GM12872 (cell line): ENCODE results near the gene PLCB2.

Experiments used
- CTCF ChIP-seq: IDR thresholded peaks from 3 replicates; pipeline ENCODE4 v1.5.1; 2011; ENCODE audit warnings: low read depth, mild to moderate bottlenecking, low read length, moderate library complexity; ENCODE audit not compliant: insufficient read depth

Gene PLCB2

GRCh38 chr15:40334541-40334940 is 26.8 kb upstream of the PLCB2 start:
- no peak for TF ChIP-seq CTCF

GRCh38 chr15:40333922-40334492 is 26.3 kb upstream of the PLCB2 start:
- TF ChIP-seq CTCF, result no peak

- TF ChIP-seq CTCF, result no peak
Measured at GRCh38 chr15:40332113-40332781, 24.5 kb upstream of the PLCB2 start.

GRCh38 chr15:40331637-40332036 is 23.9 kb upstream of the PLCB2 start:
- TF ChIP-seq CTCF, result no peak

- no peak for TF ChIP-seq CTCF
Measured at GRCh38 chr15:40331026-40331425, 23.3 kb upstream of the PLCB2 start.

- TF ChIP-seq CTCF, result no peak
Measured at GRCh38 chr15:40330368-40330836, 22.7 kb upstream of the PLCB2 start.

- no peak for TF ChIP-seq CTCF
Measured at GRCh38 chr15:40329804-40330203, 22.1 kb upstream of the PLCB2 start.
